Transverse colon (tissue), 3 donors: ENCODE data around the gene TPP1.

Experiments used
- POLR2A ChIP-seq: fragments of 450-650 bp; IDR thresholded peaks from one replicate; pipeline ENCODE4 v1.6.1; 2016; ENCODE audit warnings: antibody characterized with exemption, mild to moderate bottlenecking, moderate library complexity
- TF ChIP-seq, protein P1 (sequence below), 5 experiments: fragments of 200-600 bp in 3 of 5; fragments of 450-650 bp in 2 of 5; sonication (generic) in 3 of 5; IDR thresholded peaks; 1 replicate in 2 of 5; 2 replicates in 3 of 5; pipeline ENCODE4 v1.5.1; 2016 to 2017; ENCODE audit warnings: antibody characterized with exemption in 5 of 5, inconsistent platforms in 3 of 5, mild to moderate bottlenecking in 2 of 5, moderate library complexity in 1 of 5

DNA sequence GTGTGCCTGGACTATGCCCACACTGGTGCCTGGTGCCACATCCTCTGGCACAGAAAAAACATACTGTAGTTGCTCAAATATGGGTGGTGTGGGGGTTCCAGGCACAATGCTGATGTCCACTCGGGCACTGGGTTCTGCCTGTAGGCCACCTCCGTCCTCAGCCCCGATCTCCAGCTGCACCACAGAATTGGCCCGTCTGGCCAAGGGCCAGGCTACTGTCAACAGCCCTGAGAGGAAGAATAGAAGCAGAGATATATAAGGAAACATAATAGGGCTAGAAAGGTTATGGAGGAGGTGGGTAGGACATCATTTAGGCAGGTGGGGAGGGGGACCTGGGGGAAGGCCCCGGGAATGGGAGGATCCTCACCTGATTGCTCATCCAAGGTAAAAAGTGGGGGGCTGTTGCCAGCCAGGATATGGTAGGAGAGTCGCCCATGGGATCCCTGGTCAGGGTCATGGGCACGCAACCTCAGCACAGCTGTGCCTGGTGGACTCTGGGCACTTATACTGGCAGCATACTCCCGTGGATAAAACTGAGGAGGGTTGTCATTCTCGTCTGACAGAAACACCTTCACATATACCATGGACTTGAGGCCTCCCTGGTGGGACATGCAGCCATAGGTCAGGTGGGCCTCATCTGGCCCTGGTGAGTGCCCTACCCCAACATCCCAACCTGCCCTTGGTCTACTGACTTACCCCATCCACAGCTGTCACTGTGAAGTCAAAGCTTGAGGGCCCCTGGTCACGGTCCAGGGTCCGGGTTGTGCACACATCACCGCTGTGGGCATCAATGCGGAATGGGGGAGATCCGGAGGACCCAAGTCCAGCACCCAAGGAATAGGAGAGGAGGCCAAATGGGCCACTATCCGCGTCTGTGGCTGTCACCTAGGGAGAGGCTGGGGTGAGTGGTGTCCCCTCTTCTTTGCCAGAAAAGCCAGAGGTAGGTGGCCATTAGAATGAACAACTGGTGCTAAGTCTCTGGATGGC lies 14.5 kb upstream of the TPP1 start:
- TF ChIP-seq, protein P1, sequence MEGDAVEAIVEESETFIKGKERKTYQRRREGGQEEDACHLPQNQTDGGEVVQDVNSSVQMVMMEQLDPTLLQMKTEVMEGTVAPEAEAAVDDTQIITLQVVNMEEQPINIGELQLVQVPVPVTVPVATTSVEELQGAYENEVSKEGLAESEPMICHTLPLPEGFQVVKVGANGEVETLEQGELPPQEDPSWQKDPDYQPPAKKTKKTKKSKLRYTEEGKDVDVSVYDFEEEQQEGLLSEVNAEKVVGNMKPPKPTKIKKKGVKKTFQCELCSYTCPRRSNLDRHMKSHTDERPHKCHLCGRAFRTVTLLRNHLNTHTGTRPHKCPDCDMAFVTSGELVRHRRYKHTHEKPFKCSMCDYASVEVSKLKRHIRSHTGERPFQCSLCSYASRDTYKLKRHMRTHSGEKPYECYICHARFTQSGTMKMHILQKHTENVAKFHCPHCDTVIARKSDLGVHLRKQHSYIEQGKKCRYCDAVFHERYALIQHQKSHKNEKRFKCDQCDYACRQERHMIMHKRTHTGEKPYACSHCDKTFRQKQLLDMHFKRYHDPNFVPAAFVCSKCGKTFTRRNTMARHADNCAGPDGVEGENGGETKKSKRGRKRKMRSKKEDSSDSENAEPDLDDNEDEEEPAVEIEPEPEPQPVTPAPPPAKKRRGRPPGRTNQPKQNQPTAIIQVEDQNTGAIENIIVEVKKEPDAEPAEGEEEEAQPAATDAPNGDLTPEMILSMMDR (IDR thresholded peaks at IDR 0.05) = no peak
- no peak for TF ChIP-seq POLR2A
